ENCODE data around the gene GTPBP4. TPM values are rescaled to one million over a fixed set of nuclear protein-coding genes. Genes with fewer than 3 reads are reported as not detected.

Gene GTPBP4
- total RNA-seq, 2 donors from 2014 or later, result 31.7 to 105 TPM

DNA sequence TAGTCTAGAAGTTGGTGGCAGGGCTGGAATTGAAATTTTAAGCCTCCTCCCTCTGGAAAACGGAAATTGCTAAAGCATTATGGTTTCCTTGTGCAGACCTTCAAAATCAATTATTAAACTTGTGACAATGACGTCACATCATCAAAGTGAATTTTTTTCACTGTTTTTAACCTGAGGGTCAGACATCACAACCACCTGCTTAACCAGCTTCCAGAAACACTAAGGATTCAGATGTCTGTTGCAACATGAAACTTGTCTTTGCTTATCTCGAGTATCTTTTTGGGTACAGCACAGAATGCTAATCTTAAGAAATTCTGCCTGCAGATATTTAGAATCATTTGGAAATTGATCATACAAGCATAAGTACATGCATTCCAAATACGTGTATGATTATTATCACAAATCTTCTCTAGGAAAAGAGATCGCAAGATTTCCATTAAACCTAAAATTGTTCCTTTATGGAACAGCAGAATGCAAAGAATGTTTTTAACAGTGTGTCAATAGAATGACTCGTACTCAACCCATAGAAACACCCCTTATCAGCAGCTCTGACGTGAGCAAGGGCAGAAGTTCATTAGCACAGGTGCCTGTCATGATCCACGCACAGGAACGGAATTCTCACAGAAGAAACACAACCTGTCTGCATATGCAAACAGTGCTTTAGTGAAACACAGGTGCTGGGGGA, 4.1 kb upstream of the GTPBP4 start:
- DNase-seq (ENCODE audit: low spot score), result no peak
- H3K27me3 ChIP-seq (replicated peaks; ENCODE audit: insufficient read depth), result no peaks in the 10 kb centered on the region
- ATAC-seq (ENCODE audit: insufficient number of reproducible peaks, low FRiP score, low read depth), result no peak
- H3K4me3 ChIP-seq, result no peak overlapping the region
- TF ChIP-seq, protein P1, sequence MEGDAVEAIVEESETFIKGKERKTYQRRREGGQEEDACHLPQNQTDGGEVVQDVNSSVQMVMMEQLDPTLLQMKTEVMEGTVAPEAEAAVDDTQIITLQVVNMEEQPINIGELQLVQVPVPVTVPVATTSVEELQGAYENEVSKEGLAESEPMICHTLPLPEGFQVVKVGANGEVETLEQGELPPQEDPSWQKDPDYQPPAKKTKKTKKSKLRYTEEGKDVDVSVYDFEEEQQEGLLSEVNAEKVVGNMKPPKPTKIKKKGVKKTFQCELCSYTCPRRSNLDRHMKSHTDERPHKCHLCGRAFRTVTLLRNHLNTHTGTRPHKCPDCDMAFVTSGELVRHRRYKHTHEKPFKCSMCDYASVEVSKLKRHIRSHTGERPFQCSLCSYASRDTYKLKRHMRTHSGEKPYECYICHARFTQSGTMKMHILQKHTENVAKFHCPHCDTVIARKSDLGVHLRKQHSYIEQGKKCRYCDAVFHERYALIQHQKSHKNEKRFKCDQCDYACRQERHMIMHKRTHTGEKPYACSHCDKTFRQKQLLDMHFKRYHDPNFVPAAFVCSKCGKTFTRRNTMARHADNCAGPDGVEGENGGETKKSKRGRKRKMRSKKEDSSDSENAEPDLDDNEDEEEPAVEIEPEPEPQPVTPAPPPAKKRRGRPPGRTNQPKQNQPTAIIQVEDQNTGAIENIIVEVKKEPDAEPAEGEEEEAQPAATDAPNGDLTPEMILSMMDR (IDR thresholded peaks at IDR 0.05), result no peak
- peaks cover 8% of the 10 kb centered on the region for H3K9me3 ChIP-seq
- H3K4me1 ChIP-seq (ENCODE audit: control insufficient read depth in 1 of 2, low read depth in 2 of 2), result peaks cover 9 to 12% of the 10 kb centered on the region in 2 donors
- H3K36me3 ChIP-seq, result no peaks in the 10 kb centered on the region
- no peak overlapping the region for H3K27ac ChIP-seq

DNA sequence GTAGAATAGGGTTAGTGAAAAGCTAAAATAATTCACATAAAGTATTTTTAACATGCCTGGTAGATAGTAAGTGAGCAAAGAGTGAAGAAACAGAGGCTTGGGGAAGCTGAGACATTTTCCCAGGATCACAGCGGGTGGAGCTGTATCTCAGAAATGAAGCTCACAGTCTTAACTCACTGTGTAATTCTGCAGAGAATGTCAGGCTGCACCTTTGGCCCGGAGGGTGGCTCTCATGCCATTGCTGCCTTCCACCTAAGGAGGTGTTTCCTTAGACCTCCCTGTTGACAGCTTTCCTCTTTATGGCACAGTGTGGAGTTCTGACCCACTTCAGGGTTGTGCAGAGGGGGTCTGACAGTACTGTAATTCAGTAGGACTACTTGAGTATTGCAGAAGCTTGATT, 2.9 kb upstream of the GTPBP4 start:
- Histone ChIP-seq H3K27ac (no peak overlapping the region), H3K9me3 (peaks cover 6% of the 10 kb centered on the region), H3K4me1 (ENCODE audit: control insufficient read depth in 1 of 2, low read depth in 2 of 2) (peaks cover 18 to 22% of the 10 kb centered on the region in 2 donors), H3K27me3 (replicated peaks; ENCODE audit: insufficient read depth) (no peaks in the 10 kb centered on the region), H3K36me3 (no peaks in the 10 kb centered on the region), H3K4me3 (no peak overlapping the region)
- TF ChIP-seq, protein P1 (IDR thresholded peaks at IDR 0.05), result no peak
- no peak for ATAC-seq (ENCODE audit: insufficient number of reproducible peaks, low FRiP score, low read depth)
- no peak for DNase-seq (ENCODE audit: low spot score)

DNA sequence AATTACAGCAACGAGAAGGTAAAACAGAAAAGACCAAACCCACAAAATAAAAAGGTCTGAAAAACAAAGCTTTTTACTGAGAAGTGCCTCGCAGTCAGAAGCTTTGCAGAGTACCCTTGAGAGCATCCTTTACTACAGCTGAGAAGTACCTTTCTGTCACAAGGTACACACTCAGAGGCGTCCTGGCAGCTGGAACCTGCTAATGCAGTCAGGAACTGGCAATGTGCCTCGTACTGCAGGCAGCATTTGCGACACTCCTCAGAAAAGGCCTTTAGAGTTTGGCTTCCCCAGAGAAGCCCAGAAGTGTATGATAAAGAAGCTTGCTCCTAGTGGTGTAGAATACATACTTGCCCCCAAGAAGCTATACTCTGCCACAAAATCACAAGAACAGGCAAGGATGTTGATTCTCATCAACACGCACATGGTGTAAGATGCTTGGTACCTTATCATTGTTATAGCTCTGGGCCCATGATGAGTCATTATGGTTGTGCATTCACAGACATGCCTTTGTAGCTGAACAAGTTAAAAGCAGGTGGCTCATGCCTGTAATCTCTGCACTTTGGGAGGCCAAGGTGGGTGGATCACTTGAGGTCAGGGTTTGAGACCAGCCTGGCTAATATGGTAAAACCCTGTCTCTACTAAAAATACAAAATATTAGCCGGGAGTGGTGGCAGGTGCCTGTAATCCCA, 2.0 kb upstream of the GTPBP4 start:
- Histone ChIP-seq H3K36me3 (no peaks in the 10 kb centered on the region), H3K27me3 (replicated peaks; ENCODE audit: insufficient read depth) (no peaks in the 10 kb centered on the region), H3K9me3 (no peaks in the 10 kb centered on the region), H3K4me1 (ENCODE audit: control insufficient read depth in 1 of 2, low read depth in 2 of 2) (peaks cover 18 to 22% of the 10 kb centered on the region in 2 donors), H3K27ac (no peak overlapping the region), H3K4me3 (no peak overlapping the region)
- no peak for ATAC-seq (ENCODE audit: insufficient number of reproducible peaks, low FRiP score, low read depth)
- TF ChIP-seq, protein P1 (IDR thresholded peaks at IDR 0.05), result no peak
- no peak for DNase-seq (ENCODE audit: low spot score)

DNA sequence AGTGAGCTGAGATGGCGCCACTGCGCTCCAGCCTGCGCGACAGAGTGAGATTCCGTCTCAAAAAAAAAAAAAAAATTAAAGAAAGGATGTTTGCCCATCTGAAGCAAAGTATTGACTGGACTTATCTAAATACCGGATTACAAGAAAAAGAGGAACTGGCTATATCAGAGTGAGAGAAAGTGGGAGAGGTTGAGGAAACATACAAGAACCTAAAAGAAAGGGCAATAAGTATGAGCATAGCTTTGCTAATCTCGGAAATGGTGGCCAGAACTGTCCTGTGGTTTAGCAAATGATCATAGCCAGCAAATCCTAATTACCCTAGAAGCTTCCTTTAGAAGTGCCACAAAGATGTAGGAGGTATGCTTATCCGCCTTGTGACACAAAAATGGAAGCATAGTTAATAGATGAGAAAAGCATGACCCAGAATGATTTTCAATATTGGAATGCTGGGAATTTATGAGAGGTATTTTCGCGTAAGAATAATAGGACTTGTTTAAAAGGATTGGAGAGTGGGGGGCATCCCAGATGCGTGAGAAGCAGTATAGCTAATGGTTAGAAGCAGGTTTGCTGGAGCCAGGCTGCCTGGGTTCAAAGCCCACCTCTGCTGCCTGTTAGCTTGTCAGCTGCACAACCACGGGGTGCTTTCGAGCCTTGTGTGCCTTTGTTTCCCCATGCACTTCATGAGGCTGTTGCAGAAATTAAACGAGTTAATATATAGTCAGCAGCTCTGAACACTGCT, 1.2 kb upstream of the GTPBP4 start:
- Histone ChIP-seq H3K27me3 (replicated peaks; ENCODE audit: insufficient read depth) (no peaks in the 10 kb centered on the region), H3K27ac (peak overlapping the region; percentile 74 to 86), H3K4me3 (peak overlapping the region; percentile 99), H3K36me3 (no peaks in the 10 kb centered on the region), H3K9me3 (no peaks in the 10 kb centered on the region), H3K4me1 (ENCODE audit: control insufficient read depth in 1 of 2, low read depth in 2 of 2) (peaks cover 18 to 22% of the 10 kb centered on the region in 2 donors)
- ATAC-seq (ENCODE audit: insufficient number of reproducible peaks, low FRiP score, low read depth) (no peak), DNase-seq (ENCODE audit: low spot score) (no peak)
- TF ChIP-seq, protein P1 (IDR thresholded peaks at IDR 0.05), result no peak

DNA sequence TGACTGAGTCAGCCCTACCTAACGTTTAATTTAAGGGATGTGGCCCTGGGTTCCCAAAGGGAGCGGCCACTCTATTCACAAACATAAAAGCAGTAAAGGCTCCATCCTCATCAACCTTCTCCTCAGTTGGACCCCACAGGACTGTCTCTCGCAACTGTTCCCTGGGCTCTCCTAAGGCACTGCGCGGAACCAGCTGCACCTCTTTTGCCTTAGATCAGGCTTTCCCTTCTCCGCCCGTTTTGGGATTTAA, 689 bp upstream of the GTPBP4 start:
- TF ChIP-seq, protein P1 (IDR thresholded peaks at IDR 0.05), result no peak
- no peak for DNase-seq (ENCODE audit: low spot score)
- Histone ChIP-seq H3K36me3 (no peaks in the 10 kb centered on the region), H3K27ac (peak overlapping the region; percentile 74 to 86), H3K27me3 (replicated peaks; ENCODE audit: insufficient read depth) (no peaks in the 10 kb centered on the region), H3K9me3 (no peaks in the 10 kb centered on the region), H3K4me3 (peak overlapping the region; percentile 99), H3K4me1 (ENCODE audit: control insufficient read depth in 1 of 2, low read depth in 2 of 2) (peaks cover 18 to 22% of the 10 kb centered on the region in 2 donors)
- no peak for ATAC-seq (ENCODE audit: insufficient number of reproducible peaks, low FRiP score, low read depth)

Data from thoracic aorta (tissue), 2 donors.